KMS-11 (cell line): ENCODE measurements around the gene STXBP6.

ENCODE experiments used
- H2AFZ ChIP-seq: fragments of 200-600 bp; sonication (generic); 2 replicates; pipeline ENCODE4 v1.6.1; 2016; ENCODE audit warnings: antibody characterized with exemption, mixed run types, low read depth
- H3K27ac ChIP-seq: fragments of 200-600 bp; sonication (generic); 2 replicates; pipeline ENCODE4 v1.6.1; 2016; ENCODE audit warnings: mild to moderate bottlenecking, mixed run types
- H3K27me3 ChIP-seq: fragments of 200-600 bp; sonication (generic); 2 replicates; pipeline ENCODE4 v1.6.1; 2017; ENCODE audit warnings: mild to moderate bottlenecking, low read depth, mixed run types, moderate library complexity; ENCODE audit not compliant: insufficient read depth
- H3K36me3 ChIP-seq: fragments of 200-600 bp; sonication (generic); 2 replicates; pipeline ENCODE4 v1.6.1; 2017; ENCODE audit warnings: mild to moderate bottlenecking, mixed run types; ENCODE audit not compliant: insufficient read depth
- H3K4me1 ChIP-seq: fragments of 200-600 bp; sonication (generic); 2 replicates; pipeline ENCODE4 v1.6.1; 2016; ENCODE audit warnings: mild to moderate bottlenecking, low read depth, mixed run types; ENCODE audit not compliant: poor library complexity, severe bottlenecking
- H3K4me2 ChIP-seq: fragments of 200-600 bp; sonication (generic); 2 replicates; pipeline ENCODE4 v1.7.0; 2016; ENCODE audit warnings: mild to moderate bottlenecking, mixed run types
- H3K4me3 ChIP-seq: fragments of 200-600 bp; sonication (generic); IDR thresholded peaks from 2 replicates; pipeline ENCODE4 v1.6.1; 2017; ENCODE audit warnings: low read depth, low read length, mixed read lengths; ENCODE audit not compliant: insufficient read depth
- H3K79me2 ChIP-seq: fragments of 200-600 bp; sonication (generic); 2 replicates; pipeline ENCODE4 v1.6.1; 2016; ENCODE audit warnings: low read depth, mixed run types; ENCODE audit not compliant: insufficient read depth
- H3K9ac ChIP-seq: fragments of 200-600 bp; sonication (generic); 2 replicates; pipeline ENCODE4 v1.6.1; 2016; ENCODE audit warnings: mild to moderate bottlenecking, mixed run types
- H4K20me1 ChIP-seq: fragments of 200-600 bp; sonication (generic); 2 replicates; pipeline ENCODE4 v1.6.1; 2016; ENCODE audit warnings: mild to moderate bottlenecking, mixed run types; ENCODE audit not compliant: insufficient read depth
- CTCF ChIP-seq: fragments of 200-600 bp; sonication (generic); conservative IDR thresholded peaks from 2 replicates; pipeline ENCODE4 v1.6.1; 2017; ENCODE audit warnings: low read depth, mild to moderate bottlenecking, antibody characterized with exemption, low read length, moderate library complexity, mixed read lengths

Gene STXBP6

GRCh38 chr14:24790196-24790595, 259.8 kb downstream of the STXBP6 start:
- TF ChIP-seq CTCF, result no peak

DNA sequence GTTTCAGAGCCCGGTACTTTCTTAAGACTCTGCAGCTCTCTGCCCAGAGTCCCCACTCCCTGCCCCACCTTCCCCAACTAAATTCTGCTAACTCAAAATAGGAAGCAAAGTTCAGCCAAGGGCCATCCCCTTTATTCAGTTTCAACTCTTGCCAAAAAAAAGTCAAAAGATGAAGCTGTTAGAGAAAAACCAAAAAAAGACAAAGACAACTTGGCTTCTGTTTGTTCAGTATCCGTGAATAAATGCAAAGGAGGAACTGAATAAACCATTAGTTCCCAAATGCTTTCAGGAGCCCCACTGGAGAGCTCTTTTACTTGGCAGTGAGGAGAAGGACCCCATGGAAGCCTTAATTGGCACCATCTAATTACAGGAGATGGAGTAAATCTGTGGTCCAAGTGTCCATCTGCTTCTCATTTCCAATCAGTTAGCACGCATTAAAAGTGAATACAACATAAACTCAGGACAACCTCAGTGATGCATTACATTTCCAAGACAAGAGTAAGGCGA, 260.5 kb downstream of the STXBP6 start:
- no peaks in the 10 kb centered on the region for H3K27me3 ChIP-seq
- H3K9ac ChIP-seq, result no peak overlapping the region
- H3K4me2 ChIP-seq, result no peak overlapping the region
- no peaks in the 10 kb centered on the region for H4K20me1 ChIP-seq
- H2AFZ ChIP-seq, result no peak overlapping the region
- no peak overlapping the region for H3K27ac ChIP-seq
- H3K36me3 ChIP-seq, result no peaks in the 10 kb centered on the region
- no peak for TF ChIP-seq CTCF
- no peak overlapping the region for H3K4me3 ChIP-seq
- H3K79me2 ChIP-seq, result no peaks in the 10 kb centered on the region
- no peaks in the 10 kb centered on the region for H3K4me1 ChIP-seq

More at GRCh38 chr14:24790196-24790595, 259.8 kb downstream of the STXBP6 start:
- Histone ChIP-seq H3K4me1 (no peaks in the 10 kb centered on the region), H4K20me1 (no peaks in the 10 kb centered on the region), H3K9ac (no peak overlapping the region), H2AFZ (no peak overlapping the region), H3K4me3 (no peak overlapping the region), H3K36me3 (no peaks in the 10 kb centered on the region), H3K79me2 (no peaks in the 10 kb centered on the region), H3K27ac (no peak overlapping the region), H3K4me2 (no peak overlapping the region), H3K27me3 (no peaks in the 10 kb centered on the region)

DNA sequence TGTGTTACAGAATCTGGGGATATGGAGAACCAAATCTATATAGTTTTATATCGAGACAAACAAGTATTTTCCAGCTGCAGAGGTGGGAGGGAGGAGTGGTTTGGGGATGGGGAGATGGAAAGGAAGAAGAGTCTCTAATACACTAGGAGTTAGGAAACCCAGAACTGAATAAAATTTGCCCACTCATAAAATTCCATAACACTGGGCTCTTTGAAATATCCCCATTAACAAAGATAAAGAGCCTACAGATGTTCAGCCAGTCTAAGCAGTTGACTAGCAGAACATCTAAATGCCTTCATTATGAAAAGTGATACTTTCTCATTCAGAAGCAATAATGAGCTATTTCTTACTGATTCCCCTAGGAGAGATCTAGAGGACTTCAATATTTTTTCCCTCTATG, 264.2 kb downstream of the STXBP6 start:
- Histone ChIP-seq H3K9ac (no peak overlapping the region), H3K4me1 (no peaks in the 10 kb centered on the region), H3K27me3 (no peaks in the 10 kb centered on the region), H3K4me3 (no peak overlapping the region), H3K27ac (no peak overlapping the region), H3K4me2 (no peak overlapping the region), H2AFZ (no peak overlapping the region), H4K20me1 (no peaks in the 10 kb centered on the region), H3K79me2 (no peaks in the 10 kb centered on the region), H3K36me3 (no peaks in the 10 kb centered on the region)
- no peak for TF ChIP-seq CTCF

- H4K20me1 ChIP-seq, result no peaks in the 10 kb centered on the region
- TF ChIP-seq CTCF, result no peak
- H3K4me3 ChIP-seq, result no peak overlapping the region
- H3K27ac ChIP-seq, result no peak overlapping the region
- no peaks in the 10 kb centered on the region for H3K79me2 ChIP-seq
- H3K4me2 ChIP-seq, result no peak overlapping the region
- H3K4me1 ChIP-seq, result no peaks in the 10 kb centered on the region
- no peaks in the 10 kb centered on the region for H3K27me3 ChIP-seq
- no peak overlapping the region for H3K9ac ChIP-seq
- H2AFZ ChIP-seq, result no peak overlapping the region
- H3K36me3 ChIP-seq, result no peaks in the 10 kb centered on the region
These were observed 265.0 kb downstream of the STXBP6 start for GRCh38 chr14:24784981-24785380.
